ENCODE data around the gene RNF157.
A peak's percentile ranks its signal among the peaks of the same experiment; 100 is the strongest.

DNA sequence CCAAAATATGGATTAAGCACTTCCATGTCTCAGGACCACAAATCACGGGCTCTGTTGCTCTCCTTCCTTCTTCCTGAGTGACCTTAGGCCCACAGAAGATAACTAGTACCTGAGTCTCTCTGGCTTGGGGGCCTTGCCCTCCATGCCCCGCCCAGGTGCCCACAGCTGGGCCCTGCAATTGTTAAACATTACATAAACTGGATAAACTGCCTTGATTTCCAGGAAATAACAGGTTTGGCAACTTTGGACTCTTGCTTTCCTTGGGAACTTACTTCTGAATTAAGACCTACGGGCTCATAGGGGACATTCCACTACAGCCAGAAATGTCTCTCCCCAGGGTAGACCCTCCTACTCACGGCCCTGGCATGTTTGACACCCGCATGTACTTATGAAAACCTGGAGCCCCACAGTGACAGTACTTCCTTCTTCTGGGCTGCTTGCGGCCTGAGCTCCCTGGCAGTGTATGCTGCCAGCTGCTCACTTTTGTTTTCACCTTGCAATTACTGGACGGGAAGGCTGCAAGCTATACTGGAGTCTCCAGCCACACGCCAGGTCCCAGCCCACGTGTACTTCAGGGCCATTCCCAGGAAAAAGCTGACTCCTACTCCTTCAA is 22.5 kb upstream of the RNF157 start:
- no peak for TF ChIP-seq POLR2A (IDR thresholded peaks at IDR 0.05; ENCODE audit: low read depth, low read length)
- peak; percentile 62; the same call in 1 of the 2 replicates for TF ChIP-seq POLR2AphosphoS5 (IDR thresholded peaks at IDR 0.05; ENCODE audit: low read depth, low read length)
- 0 out of 2 replicates have a peak, but pooled peaks have one; percentile 23 for TF ChIP-seq TAF1 (IDR thresholded peaks at IDR 0.05; ENCODE audit: borderline replicate concordance, low read depth, low read length)
